B cell (primary cell): ENCODE results near the gene UBE2M. TPM values are rescaled to one million over a fixed set of nuclear protein-coding genes. Genes with fewer than 3 reads are reported as not detected.
A peak's percentile ranks its signal among the peaks of the same experiment; 100 is the strongest.

Experiments used
- ATAC-seq: fragments of 200-7000 bp; cut with Tn5 transposase; one replicate; pipeline ENCODE4 v1.10.0; 2021; ENCODE audit warnings: low read depth, mild to moderate bottlenecking, moderate number of reproducible peaks, moderate library complexity
- CTCF ChIA-PET: fragments of 350-600 bp; sonication (Branson Sonifier 250); formaldehyde crosslinking; loops from one replicate; lab custom pipeline; 2021; ENCODE audit warnings: antibody characterized with exemption, inconsistent platforms; lab: Charles Lee
- POLR2A ChIA-PET: fragments of 350-600 bp; sonication (Branson Sonifier 250); formaldehyde crosslinking; loops from one replicate; lab custom pipeline; 2021; ENCODE audit warnings: antibody characterized with exemption; lab: Charles Lee
- DNase-seq: peaks from one replicate; pipeline ENCODE4 v3.0.0; 2013
- H2AFZ ChIP-seq: 2 replicates; pipeline ENCODE4 v1.6.1; 2012; ENCODE audit warnings: mild to moderate bottlenecking, low read depth, low read length; ENCODE audit not compliant: insufficient read depth, poor library complexity, severe bottlenecking
- H3K27ac ChIP-seq, 2 donors: 1 replicate in 1 of 2; 2 replicates in 1 of 2; pipeline ENCODE4 v1.5.1; 2012 to 2013; ENCODE audit warnings: low read length in 2 of 2, mild to moderate bottlenecking in 2 of 2, moderate library complexity in 1 of 2
- H3K27me3 ChIP-seq, 4 experiments: fragments of 200-600 bp in 1 of 4; sonication (generic) in 1 of 4; replicated peaks in 1 of 4; 1 replicate in 2 of 4; 2 replicates in 2 of 4; pipeline versions ENCODE4 v1.6.1 to v1.7.0; 2013 to 2016; ENCODE audit warnings: low read length in 3 of 4, mild to moderate bottlenecking in 2 of 4, mixed read lengths in 1 of 4, moderate library complexity in 1 of 4; ENCODE audit not compliant: insufficient read depth in 4 of 4, control insufficient read depth in 3 of 4; ENCODE audit errors: control extremely low read depth in 1 of 4
- H3K36me3 ChIP-seq, 2 experiments: replicated peaks in 1 of 2; 1 replicate in 1 of 2; 2 replicates in 1 of 2; pipeline versions ENCODE4 v1.6.1 to v1.7.1; 2013; ENCODE audit warnings: low read length in 1 of 2; ENCODE audit not compliant: insufficient read depth in 2 of 2, control insufficient read depth in 1 of 2; ENCODE audit errors: control extremely low read depth in 1 of 2, extremely low read depth in 1 of 2
- H3K4me1 ChIP-seq, 2 donors: fragments of 200-600 bp in 1 of 2; sonication (generic) in 1 of 2; 1 replicate in 1 of 2; 2 replicates in 1 of 2; pipeline versions ENCODE4 v1.5.1 to v1.6.1; 2013 to 2017; ENCODE audit warnings: low read length in 2 of 2; ENCODE audit not compliant: control insufficient read depth in 2 of 2, insufficient read depth in 2 of 2
- H3K4me2 ChIP-seq: replicated peaks from 2 replicates; pipeline ENCODE3; 2012; ENCODE audit warnings: mild to moderate bottlenecking, low read depth, low read length; ENCODE audit not compliant: poor library complexity, severe bottlenecking
- H3K4me3 ChIP-seq, 5 experiments: fragments of 200-600 bp in 1 of 5; sonication (generic) in 1 of 5; 1 replicate in 3 of 5; 2 replicates in 2 of 5; pipeline versions ENCODE4 v1.5.1 to v1.7.0; 2011 to 2016; ENCODE audit warnings: low read length in 4 of 5, mild to moderate bottlenecking in 4 of 5, low read depth in 2 of 5, control low read depth in 1 of 5, moderate library complexity in 1 of 5; ENCODE audit not compliant: insufficient read depth in 1 of 5; ENCODE audit errors: control extremely low read depth in 1 of 5, extremely low read depth in 1 of 5
- H3K79me2 ChIP-seq: fragments of 200-600 bp; sonication (generic); one replicate; pipeline ENCODE4 v1.6.0; 2016; ENCODE audit warnings: low read length; ENCODE audit not compliant: control insufficient read depth, insufficient read depth
- H3K9ac ChIP-seq: fragments of 200-600 bp; sonication (generic); 2 replicates; pipeline ENCODE4 v1.6.1; 2017; ENCODE audit warnings: mild to moderate bottlenecking, low read length, moderate library complexity
- H3K9me3 ChIP-seq, 3 donors: one replicate each; pipeline versions ENCODE4 v1.6.1 to v1.7.1; 2013; ENCODE audit warnings: low read length in 2 of 3; ENCODE audit not compliant: control insufficient read depth in 2 of 3, insufficient read depth in 1 of 3; ENCODE audit errors: control extremely low read depth in 1 of 3
- H4K20me1 ChIP-seq: 2 replicates; pipeline ENCODE4 v1.6.0; 2012; ENCODE audit warnings: mild to moderate bottlenecking, low read length; ENCODE audit not compliant: insufficient read depth, control insufficient read depth, poor library complexity, severe bottlenecking
- H3K27ac Mint-ChIP-seq: one replicate; pipeline ENCODE4 v1.8.0; 2021; ENCODE audit warnings: mixed read lengths
- H3K27me3 Mint-ChIP-seq: one replicate; pipeline ENCODE4 v1.8.0; 2021; ENCODE audit warnings: mixed read lengths
- H3K4me1 Mint-ChIP-seq: one replicate; pipeline ENCODE4 v1.8.0; 2021; ENCODE audit warnings: mixed read lengths
- H3K4me3 Mint-ChIP-seq: one replicate; pipeline ENCODE4 v1.8.0; 2021; ENCODE audit warnings: mixed read lengths
- H3K9me3 Mint-ChIP-seq: one replicate; pipeline ENCODE4 v1.8.0; 2022; ENCODE audit warnings: mixed read lengths; ENCODE audit not compliant: insufficient read depth
- EZH2 ChIP-seq: IDR thresholded peaks from 2 replicates; pipeline ENCODE4 v1.6.1; 2012; ENCODE audit warnings: borderline replicate concordance, low read depth, mild to moderate bottlenecking, moderate library complexity, low read length; ENCODE audit not compliant: insufficient read depth, poor library complexity, severe bottlenecking
- WGBS: methylation state at CpG from one replicate; pipeline ENCODE4 v1.1.5; 2013; ENCODE audit warnings: missing lambda C conversion rate; ENCODE audit not compliant: insufficient coverage; 5-methylcytosine and 5-hydroxymethylcytosine counted together
- intact Hi-C: fragments of 100-400 bp; cut with micrococcal nuclease; formaldehyde crosslinking; loops from one replicate; pipeline ENCODE4 v1.10.0; 2022
- polyA plus RNA-seq: library from polyadenylated mRNA; depleted of rRNA; stranded (reverse); fragments of >200 nt; gene quantifications from 2 replicates; pipeline ENCODE4 v1.2.3, GENCODE V29; 2012
- total RNA-seq, 2 donors: library from RNA; stranded (reverse); fragments of 120-200 nt in 1 of 2; gene quantifications; 1 replicate in 1 of 2; 2 replicates in 1 of 2; pipeline versions ENCODE4 v1.2.3 to v1.2.4, GENCODE V29; 2013 to 2022
- TF ChIP-seq, protein P1 (sequence below): fragments of 200-600 bp; IDR thresholded peaks from one replicate; pipeline ENCODE4 v1.8.0; 2022; ENCODE audit warnings: antibody characterized with exemption, mild to moderate bottlenecking

Gene UBE2M
- total and polyA plus RNA-seq, 2 donors (not counting 1 experiment from before 2014, with no cell fraction given) = 62.5 to 66.1 TPM

DNA sequence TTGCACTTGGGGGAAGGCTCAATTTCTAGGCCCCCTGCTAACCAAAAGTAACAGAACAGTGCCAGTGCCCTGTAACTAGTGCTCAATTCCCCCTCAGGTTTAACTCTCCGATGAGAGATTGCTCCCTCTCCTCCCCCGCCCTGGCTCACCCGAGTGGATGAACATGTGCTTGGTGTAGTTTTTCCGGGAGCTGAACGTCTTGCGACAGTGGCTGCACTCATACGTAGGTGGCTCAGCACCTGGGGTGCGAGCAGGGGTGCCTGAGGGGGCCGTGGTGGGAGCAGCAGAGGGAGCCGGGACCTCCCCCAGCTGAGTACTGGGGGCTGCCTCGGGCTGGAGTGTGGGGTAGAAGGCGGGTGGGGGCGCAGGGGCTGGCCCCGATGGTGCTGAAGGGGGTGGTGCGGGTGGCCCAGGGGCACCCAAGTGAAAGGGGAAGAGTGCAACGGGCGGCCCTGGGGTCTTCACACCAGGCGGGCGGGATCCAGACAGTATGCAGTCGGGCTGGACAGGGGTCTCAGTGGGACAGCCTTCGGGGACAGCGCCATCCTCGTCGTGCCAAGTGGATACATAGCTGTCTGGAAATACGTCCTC lies 42.1 kb downstream of the UBE2M start:
- H3K9me3 ChIP-seq = no peaks in the 10 kb centered on the region
- peaks cover 26 to 41% of the 10 kb centered on the region in 2 donors for H3K4me1 ChIP-seq
- TF ChIP-seq, protein P1, sequence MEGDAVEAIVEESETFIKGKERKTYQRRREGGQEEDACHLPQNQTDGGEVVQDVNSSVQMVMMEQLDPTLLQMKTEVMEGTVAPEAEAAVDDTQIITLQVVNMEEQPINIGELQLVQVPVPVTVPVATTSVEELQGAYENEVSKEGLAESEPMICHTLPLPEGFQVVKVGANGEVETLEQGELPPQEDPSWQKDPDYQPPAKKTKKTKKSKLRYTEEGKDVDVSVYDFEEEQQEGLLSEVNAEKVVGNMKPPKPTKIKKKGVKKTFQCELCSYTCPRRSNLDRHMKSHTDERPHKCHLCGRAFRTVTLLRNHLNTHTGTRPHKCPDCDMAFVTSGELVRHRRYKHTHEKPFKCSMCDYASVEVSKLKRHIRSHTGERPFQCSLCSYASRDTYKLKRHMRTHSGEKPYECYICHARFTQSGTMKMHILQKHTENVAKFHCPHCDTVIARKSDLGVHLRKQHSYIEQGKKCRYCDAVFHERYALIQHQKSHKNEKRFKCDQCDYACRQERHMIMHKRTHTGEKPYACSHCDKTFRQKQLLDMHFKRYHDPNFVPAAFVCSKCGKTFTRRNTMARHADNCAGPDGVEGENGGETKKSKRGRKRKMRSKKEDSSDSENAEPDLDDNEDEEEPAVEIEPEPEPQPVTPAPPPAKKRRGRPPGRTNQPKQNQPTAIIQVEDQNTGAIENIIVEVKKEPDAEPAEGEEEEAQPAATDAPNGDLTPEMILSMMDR = no peak
- TF ChIP-seq EZH2 = no peak
- no peaks in the 10 kb centered on the region for H3K27me3 ChIP-seq
- H4K20me1 ChIP-seq = peaks cover 63% of the 10 kb centered on the region
- no peaks in the 10 kb centered on the region for H3K27me3 Mint-ChIP-seq
- no peak overlapping the region for H3K27ac ChIP-seq
- ChIA-PET CTCF (interaction anchor here (1.8 kb wide), 1 partner anchor 65 kb away, joined by 4 read pairs; no protein-coding TSS in a partner anchor), POLR2A (interaction anchor here (0.5 kb wide), 1 partner anchor 247 kb away, joined by 4 read pairs; no protein-coding TSS in a partner anchor)
- no peak overlapping the region for H3K4me3 ChIP-seq
- peaks cover 0 to 12% of the 10 kb centered on the region in 2 experiments for H3K36me3 ChIP-seq
- H3K27ac Mint-ChIP-seq = no peak overlapping the region
- H3K79me2 ChIP-seq = peaks cover 50% of the 10 kb centered on the region
- H3K4me1 Mint-ChIP-seq = peaks cover 50% of the 10 kb centered on the region
- no peak overlapping the region for H3K4me3 Mint-ChIP-seq
- H3K4me2 ChIP-seq = no peak overlapping the region
- intact Hi-C loops = no loop called here
- H3K9me3 Mint-ChIP-seq = no peaks in the 10 kb centered on the region
- DNase-seq (no peak), ATAC-seq (no peak)
- no peak overlapping the region for H3K9ac ChIP-seq
- no peak overlapping the region for H2AFZ ChIP-seq
- 97% methylated on average over 23 of the region's 25 CpGs for WGBS

DNA sequence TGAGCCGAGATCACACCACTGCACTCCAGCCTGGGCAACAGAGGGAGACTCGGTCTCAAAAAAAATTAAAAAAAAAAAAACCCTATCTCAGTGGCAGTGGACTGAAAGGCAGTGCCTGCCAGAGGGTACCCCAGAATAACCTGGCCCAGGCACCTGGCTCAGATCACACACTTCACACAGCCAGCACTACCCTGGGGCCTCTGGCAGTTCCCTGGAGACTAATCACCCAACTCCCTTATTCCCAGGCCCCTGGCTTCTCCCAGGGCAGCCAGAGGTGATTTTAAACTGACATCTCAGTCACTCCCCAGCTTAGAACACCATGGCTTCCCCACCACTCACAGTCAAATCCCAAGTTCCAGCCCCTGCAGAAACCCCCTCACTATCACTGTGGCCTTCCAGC lies 43.2 kb downstream of the UBE2M start:
- Histone ChIP-seq H3K79me2 (peaks cover 50% of the 10 kb centered on the region), H2AFZ (no peak overlapping the region), H3K4me1 (peaks cover 23 to 36% of the 10 kb centered on the region in 2 donors), H3K9me3 (no peaks in the 10 kb centered on the region), H4K20me1 (peaks cover 63% of the 10 kb centered on the region), H3K4me3 (no peak overlapping the region), H3K9ac (no peak overlapping the region), H3K27me3 (no peaks in the 10 kb centered on the region), H3K36me3 (peaks cover 0 to 12% of the 10 kb centered on the region in 2 experiments), H3K27ac (no peak overlapping the region), H3K4me2 (no peak overlapping the region)
- intact Hi-C loops = no loop called here
- no peaks in the 10 kb centered on the region for H3K27me3 Mint-ChIP-seq
- H3K27ac Mint-ChIP-seq = no peak overlapping the region
- H3K4me1 Mint-ChIP-seq = peaks cover 47% of the 10 kb centered on the region
- ChIA-PET POLR2A (no interaction called here), CTCF (no interaction called here)
- 80% methylated on average over 1 of the region's 2 CpGs for WGBS
- ATAC-seq (no peak), DNase-seq (no peak)
- H3K9me3 Mint-ChIP-seq = no peaks in the 10 kb centered on the region
- peak overlapping the region; percentile 37 for H3K4me3 Mint-ChIP-seq
- TF ChIP-seq, protein P1 = no peak
- TF ChIP-seq EZH2 = no peak
